VCaP (cell line): ENCODE data around the gene GOLGA6L9.
"Not testable (repeated sequence)": the region's sequence is repeated elsewhere in the genome, so short reads cannot be mapped to it uniquely, and the experiment has no call there.

Experiments used
- H3K27ac ChIP-seq: fragments of 450-650 bp; 2 replicates; pipeline ENCODE4 v1.5.1; 2017
- CTCF ChIP-seq: fragments of 450-650 bp; conservative IDR thresholded peaks from 2 replicates; pipeline ENCODE4 v1.5.1; 2017; ENCODE audit warnings: mild to moderate bottlenecking, moderate library complexity

The GOLGA6L9 gene

DNA sequence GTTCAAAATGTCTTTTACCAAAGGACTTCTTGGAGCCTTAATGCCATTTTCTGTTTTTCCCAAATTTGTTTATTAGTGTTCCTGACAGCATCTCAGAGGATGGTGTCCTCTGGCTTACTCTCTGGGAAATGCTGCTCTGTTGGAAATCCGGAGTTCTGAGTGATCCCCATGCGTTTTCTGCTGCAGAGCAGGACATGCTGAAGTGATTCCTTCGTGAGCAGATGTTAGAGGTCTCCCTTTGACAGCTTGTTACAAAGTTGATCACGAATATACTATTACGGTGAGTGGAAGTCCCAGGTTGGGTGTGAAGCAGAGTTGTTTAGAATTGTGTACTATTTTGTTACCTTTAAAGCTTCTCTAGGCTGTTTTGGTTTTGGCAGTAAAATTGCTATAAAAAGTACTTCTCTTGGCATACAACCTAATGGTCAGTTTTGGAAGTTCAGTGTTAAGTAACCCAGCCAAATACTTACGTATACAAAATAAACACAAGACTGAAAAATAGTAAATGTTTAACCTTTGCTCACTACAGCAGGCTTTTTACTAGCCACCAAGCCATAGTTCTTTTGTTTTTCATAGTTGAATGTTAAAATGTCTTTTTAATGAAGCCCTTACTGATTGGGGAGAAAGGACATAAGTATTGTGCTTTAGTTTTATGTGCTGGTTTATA lies 15.0 kb upstream of the GOLGA6L9 start:
- H3K27ac ChIP-seq, result peak overlapping the region; percentile 87
- TF ChIP-seq CTCF, result peak; percentile 40

GRCh38 chr15:82420516-82420915 lies 9.1 kb upstream of the GOLGA6L9 start:
- not testable (repeated sequence) for H3K27ac ChIP-seq

- H3K27ac ChIP-seq, result not testable (repeated sequence)
Measured at GRCh38 chr15:82420966-82421365, 8.7 kb upstream of the GOLGA6L9 start.

DNA sequence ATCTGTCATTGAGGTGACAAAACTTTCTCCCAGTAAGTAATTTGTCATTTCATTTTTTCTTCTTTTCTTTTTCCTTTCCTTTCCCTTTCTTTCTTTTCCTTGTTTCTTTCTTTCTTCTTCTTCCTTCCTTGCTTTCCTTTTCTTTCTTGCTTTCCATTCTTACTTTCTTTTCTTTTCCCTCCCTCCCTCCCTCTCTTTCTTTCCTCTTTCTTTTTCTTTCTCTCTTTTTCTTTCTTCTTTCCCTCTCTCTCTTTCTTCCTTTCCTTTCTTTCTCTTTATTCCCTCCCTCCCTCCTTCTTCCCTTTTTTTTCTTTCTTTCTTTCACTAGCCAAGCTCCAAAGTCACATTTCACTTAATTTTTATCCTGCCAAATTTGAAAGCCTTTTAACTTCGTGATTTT lies 2.5 kb upstream of the GOLGA6L9 start:
- H3K27ac ChIP-seq, result not testable (repeated sequence)

DNA sequence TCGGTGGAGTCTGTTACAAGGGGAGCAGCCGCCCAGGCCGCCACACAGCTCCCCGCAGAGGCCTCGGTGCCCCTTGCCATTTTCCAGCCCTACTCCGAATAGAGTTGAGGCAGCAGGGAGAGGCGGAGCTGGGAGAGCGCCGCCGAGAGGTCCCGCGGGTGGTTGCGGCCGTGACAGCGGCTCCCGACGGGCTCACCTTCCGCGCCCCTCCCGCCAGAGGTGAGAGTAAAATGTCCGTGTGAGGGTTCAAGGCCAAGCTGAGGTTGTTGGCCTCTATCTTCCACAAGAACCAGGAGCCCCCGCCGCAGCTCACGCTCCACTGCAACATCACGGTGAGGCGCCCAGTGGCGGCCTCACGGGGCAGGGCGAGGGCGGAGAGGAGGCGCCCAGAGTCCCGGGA lies 15.8 kb downstream of the GOLGA6L9 start:
- peak; percentile 47 for TF ChIP-seq CTCF
- H3K27ac ChIP-seq, result not testable (repeated sequence)

GRCh38 chr15:82457336-82457735 lies 27.7 kb downstream of the GOLGA6L9 start:
- not testable (repeated sequence) for H3K27ac ChIP-seq

- H3K27ac ChIP-seq, result not testable (repeated sequence)
Measured at GRCh38 chr15:82465629-82466028, 36.0 kb downstream of the GOLGA6L9 start.

- H3K27ac ChIP-seq, result not testable (repeated sequence)
Measured at GRCh38 chr15:82468205-82468604, 38.6 kb downstream of the GOLGA6L9 start.

DNA sequence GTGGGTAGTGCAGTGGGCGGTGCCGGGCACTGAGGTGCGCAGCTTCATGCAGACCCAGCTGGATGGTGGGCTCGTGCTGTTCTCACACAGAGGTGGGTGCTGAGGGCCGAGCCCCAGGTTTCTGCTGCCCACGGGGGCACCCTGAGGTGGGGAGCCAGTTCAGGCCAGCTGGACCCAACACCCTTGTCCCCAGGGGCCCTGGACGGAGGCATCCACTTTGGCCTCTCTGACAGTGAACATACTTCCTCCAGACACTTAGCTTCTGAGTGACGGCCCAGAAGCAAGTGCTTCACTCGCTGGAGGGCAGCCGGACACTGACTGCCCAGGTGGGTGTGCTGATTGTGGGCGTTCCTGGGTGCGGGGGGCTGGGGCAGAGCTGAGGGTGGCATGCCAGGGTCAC lies 39.8 kb downstream of the GOLGA6L9 start:
- H3K27ac ChIP-seq, result not testable (repeated sequence)

DNA sequence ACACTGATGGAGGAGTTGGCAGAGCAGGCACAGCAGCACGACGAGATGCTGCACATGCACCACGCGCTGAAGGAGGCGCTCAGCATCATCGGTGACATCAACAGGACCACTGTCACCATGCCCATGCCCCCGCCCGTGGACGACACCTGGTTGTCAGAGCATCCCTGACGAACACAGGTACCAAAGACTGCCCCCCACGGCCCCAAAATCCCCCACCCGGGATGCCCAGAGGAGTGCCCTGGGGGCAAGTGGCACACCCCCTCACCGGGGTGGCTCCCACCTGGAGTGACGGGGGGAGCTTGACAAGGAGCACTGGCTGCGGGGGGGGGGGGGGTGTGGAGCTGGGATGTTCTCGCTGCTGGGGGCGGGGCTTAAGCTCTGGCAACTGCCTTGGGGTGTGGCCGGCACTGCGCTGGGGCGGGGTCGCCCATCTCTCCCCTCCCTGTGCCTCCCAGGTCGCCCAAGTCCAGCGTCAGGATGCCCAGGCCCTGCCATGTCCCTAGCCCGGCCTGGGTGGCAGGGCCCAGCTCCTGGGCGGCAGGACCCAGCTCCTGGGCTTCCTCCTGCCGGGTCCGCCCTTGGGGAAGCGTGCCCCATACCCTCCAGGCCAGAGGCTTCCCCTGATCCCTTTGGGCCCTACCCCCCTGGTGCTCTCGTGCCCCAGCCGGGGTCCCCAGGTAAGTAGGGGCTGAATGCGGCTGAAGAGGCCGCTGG lies 42.8 kb downstream of the GOLGA6L9 start:
- H3K27ac ChIP-seq, result not testable (repeated sequence)

DNA sequence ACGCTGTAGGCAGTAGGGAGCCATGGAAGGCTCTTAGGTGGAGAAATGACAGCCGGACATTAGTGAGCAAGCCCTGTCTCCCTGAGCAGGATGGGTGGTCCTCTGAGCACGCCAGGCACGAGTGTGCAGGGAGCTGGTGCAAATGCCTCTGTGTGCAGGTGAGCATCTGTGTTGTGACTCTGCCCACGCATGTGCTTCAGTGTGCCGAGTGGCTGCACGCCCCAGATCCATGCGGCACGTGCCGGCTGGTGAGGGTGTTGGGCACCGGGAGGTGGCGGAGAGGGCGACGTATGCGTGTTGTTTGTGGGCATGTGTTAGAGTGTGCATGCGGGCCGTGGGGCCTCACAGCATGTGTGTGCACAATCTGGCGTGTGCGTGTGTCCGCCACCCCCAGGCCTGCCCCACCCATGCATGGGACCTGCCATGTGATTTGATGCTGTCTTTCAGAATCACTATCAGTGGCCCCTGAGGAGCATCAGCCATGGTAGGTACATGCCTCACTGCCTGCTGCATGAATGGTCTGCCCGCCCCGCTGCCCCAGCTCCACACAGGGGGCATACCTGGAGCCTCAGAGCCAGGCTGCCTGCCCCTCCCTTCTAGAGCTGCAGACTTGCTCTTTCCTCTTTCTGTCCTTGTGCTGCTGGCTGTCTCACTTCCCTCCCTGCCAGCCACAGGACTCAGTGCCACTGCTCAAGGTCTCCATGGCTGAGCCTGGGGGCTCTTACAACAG lies 45.1 kb downstream of the GOLGA6L9 start:
- not testable (repeated sequence) for H3K27ac ChIP-seq

DNA sequence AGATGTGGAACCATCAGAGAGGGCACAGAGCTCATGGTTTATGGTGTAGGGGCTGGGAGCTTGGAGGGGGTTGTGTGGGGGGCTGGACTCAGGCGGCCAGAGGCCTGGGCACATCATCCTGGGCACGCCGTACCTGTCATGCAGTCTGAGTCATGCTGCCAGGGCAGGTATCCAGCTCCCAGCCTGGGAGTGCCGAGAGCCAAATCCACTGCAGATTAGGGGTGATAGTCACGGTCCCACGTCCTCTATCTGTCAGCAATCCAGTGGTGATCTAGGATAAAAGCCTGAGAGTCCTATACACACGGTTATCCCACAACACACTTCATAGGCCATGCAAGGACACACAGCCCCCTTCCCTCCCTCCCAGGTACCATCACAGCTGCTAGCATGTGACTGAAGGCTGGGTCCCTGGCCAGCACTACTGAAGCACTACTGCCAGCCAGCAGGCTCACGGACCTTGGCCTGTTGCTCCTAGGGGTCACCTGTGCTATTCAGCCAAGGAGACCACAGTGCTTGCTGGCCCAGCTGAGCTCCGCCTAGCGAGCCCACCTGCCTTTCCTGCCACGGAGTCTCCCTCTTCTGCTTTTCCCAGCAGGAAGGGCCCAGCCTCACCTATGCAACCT lies 45.8 kb downstream of the GOLGA6L9 start:
- H3K27ac ChIP-seq, result not testable (repeated sequence)

- H3K27ac ChIP-seq, result not testable (repeated sequence)
Measured at GRCh38 chr15:82476697-82477342, 47.2 kb downstream of the GOLGA6L9 start.

DNA sequence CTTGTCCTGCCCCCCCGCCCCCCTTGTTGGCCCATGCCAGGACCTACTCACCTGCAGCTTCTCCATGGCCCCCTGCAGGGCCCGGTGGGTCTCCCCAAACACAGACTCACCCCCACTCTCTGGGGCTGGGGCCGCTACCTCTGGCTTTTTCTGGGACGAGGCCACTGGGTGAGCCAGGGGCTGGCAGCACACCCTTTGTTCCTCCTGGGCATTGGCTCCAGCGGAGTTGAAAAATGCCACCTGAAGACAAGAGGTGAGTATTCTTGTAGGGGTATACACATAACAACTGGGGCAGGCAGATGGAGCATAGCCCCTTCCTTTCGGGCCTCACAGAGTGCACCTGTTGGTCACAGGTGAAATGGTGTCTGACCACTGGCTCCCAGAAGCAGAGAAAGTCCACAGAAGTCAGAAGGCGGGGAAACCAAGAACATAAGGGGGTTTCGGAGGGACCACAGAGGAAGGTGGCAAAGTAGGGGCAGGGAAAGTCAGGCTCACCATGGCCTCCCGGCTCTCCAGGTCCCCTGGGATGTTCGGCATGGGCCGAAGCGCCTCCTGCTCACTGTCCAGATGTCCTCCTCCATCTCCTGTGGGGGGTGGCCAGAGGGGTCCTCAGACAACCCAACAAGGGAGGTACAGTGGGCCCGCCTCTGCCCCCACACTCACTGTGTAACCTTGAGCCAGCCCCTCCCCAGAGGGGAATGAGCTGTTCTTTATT lies 47.9 kb downstream of the GOLGA6L9 start:
- not testable (repeated sequence) for H3K27ac ChIP-seq
